ENCODE measurements around the gene INF2.

GRCh38 chr14:104746934-104747481 lies 57.6 kb downstream of the INF2 start:
- TF ChIP-seq EGR1 (IDR thresholded peaks at IDR 0.05) (no peak), REST (IDR thresholded peaks at IDR 0.05; ENCODE audit: low read depth) (no peak), TAF1 (IDR thresholded peaks at IDR 0.05; ENCODE audit: low read depth) (no peak), RAD21 (IDR thresholded peaks at IDR 0.05; ENCODE audit: low read depth) (no peak), CEBPB (IDR thresholded peaks at IDR 0.05) (no peak), YY1 (IDR thresholded peaks at IDR 0.05; ENCODE audit: low read depth) (no peak), USF1 (IDR thresholded peaks at IDR 0.05) (no peak), FOXM1 (IDR thresholded peaks at IDR 0.05; ENCODE audit: borderline replicate concordance, low read depth) (no peak), MAX (IDR thresholded peaks at IDR 0.05) (no peak), EP300 (IDR thresholded peaks at IDR 0.05; ENCODE audit: borderline replicate concordance) (no peak)

All from Ishikawa (cell line).